ENCODE data around the gene SMARCC2.

GRCh38 chr12:56143870-56144269 lies 45.4 kb downstream of the SMARCC2 start:
- TF ChIP-seq CTCF (IDR thresholded peaks at IDR 0.05 in 2 of 3, conservative IDR thresholded peaks at IDR 0.05 in 1 of 3; ENCODE audit: insufficient read depth in 2 of 3, low read depth in 1 of 3, low read length in 3 of 3) (no peak), ZKSCAN8 (CRISPR knock-in tag; IDR thresholded peaks at IDR 0.05) (no peak), SP1 (CRISPR knock-in tag; IDR thresholded peaks at IDR 0.05) (no peak), FOXP4 (CRISPR knock-in tag; IDR thresholded peaks at IDR 0.05; ENCODE audit: borderline replicate concordance) (no peak), SMAD3 (CRISPR knock-in tag; conservative IDR thresholded peaks at IDR 0.05) (no peak), NFIC (IDR thresholded peaks at IDR 0.05) (no peak), FOXK2 (conservative IDR thresholded peaks at IDR 0.05 in 1 of 2, IDR thresholded peaks at IDR 0.05 in 1 of 2; ENCODE audit: low read depth in 2 of 2) (no peak), ARID4B (CRISPR knock-in tag; IDR thresholded peaks at IDR 0.05) (no peak), RBBP5 (IDR thresholded peaks at IDR 0.05; ENCODE audit: borderline replicate concordance, insufficient read depth, low read length, poor library complexity, severe bottlenecking) (no peak), NFXL1 (CRISPR knock-in tag; IDR thresholded peaks at IDR 0.05) (no peak)

Data from K562 (cell line).